ENCODE results near the gene FKRP. TPM values are rescaled to one million over a fixed set of nuclear protein-coding genes. Genes with fewer than 3 reads are reported as not detected.

The FKRP gene
- total RNA-seq, 2 experiments from 2014 or later: 16.9 to 20.5 TPM

GRCh38 chr19:46715620-46715974 is 30.3 kb upstream of the FKRP start:
- Mint-ChIP-seq H3K4me3 (peak overlapping the region; percentile 94), H3K36me3 (ENCODE audit: low read depth) (peaks cover 53% of the 10 kb centered on the region), H3K27ac (peak overlapping the region; percentile 96), H3K4me1 (peaks cover 41% of the 10 kb centered on the region), H3K27me3 (no peaks in the 10 kb centered on the region), H3K9me3 (no peaks in the 10 kb centered on the region)
- CTCF ChIA-PET: interaction anchor here (0.6 to 4.2 kb wide), 6 partner anchors 9 to 1061 kb away, joined by 3 to 20 read pairs (median 4); no protein-coding TSS in a partner anchor
- DNase-seq: no peak
- POLR2A ChIA-PET: no interaction called here

- Mint-ChIP-seq H3K36me3 (ENCODE audit: low read depth) (peaks cover 52% of the 10 kb centered on the region), H3K4me3 (peak overlapping the region; percentile 94), H3K4me1 (peaks cover 40% of the 10 kb centered on the region), H3K27ac (peak overlapping the region; percentile 96), H3K27me3 (no peaks in the 10 kb centered on the region), H3K9me3 (no peaks in the 10 kb centered on the region)
- POLR2A ChIA-PET: no interaction called here
- no peak for DNase-seq
- CTCF ChIA-PET: interaction anchor here (0.6 to 4.2 kb wide), 8 partner anchors 10 to 1061 kb away, joined by 3 to 20 read pairs (median 4); no protein-coding TSS in a partner anchor
These were observed 29.7 kb upstream of the FKRP start for GRCh38 chr19:46715975-46716671.

GRCh38 chr19:46716672-46717033 is 29.2 kb upstream of the FKRP start:
- Mint-ChIP-seq H3K4me3 (peak overlapping the region; percentile 94), H3K4me1 (peaks cover 40% of the 10 kb centered on the region), H3K27ac (peak overlapping the region; percentile 96), H3K27me3 (no peaks in the 10 kb centered on the region), H3K36me3 (ENCODE audit: low read depth) (peaks cover 53% of the 10 kb centered on the region), H3K9me3 (no peaks in the 10 kb centered on the region)
- no peak for DNase-seq
- ChIA-PET CTCF (interaction anchor here (0.6 to 4.2 kb wide), 4 partner anchors 13 to 101 kb away, joined by 3 to 20 read pairs (median 4); no protein-coding TSS in a partner anchor), POLR2A (no interaction called here)

GRCh38 chr19:46717034-46717715 is 28.7 kb upstream of the FKRP start, which contains the start of gene PRKD2:
Gene PRKD2 (minus strand): TSS chr19:46717114. CDS start chr19:46716370, 744 bp downstream.
- Mint-ChIP-seq H3K36me3 (ENCODE audit: low read depth) (peaks cover 57% of the 10 kb centered on the region), H3K27ac (peak within 1 kb of the TSS; percentile 96), H3K27me3 (no peaks in the 10 kb centered on the region), H3K4me1 (peaks cover 44% of the 10 kb centered on the region), H3K9me3 (no peaks in the 10 kb centered on the region), H3K4me3 (peak within 1 kb of the TSS; percentile 94)
- DNase-seq: peak; percentile 91
- POLR2A ChIA-PET: no interaction called here
- CTCF ChIA-PET: interaction anchor here (0.6 to 4.2 kb wide), 3 partner anchors 12 to 102 kb away, joined by 3 to 20 read pairs (median 3); no protein-coding TSS in a partner anchor

GRCh38 chr19:46717716-46718143 is 28.1 kb upstream of the FKRP start:
- peak overlapping the region; percentile 96 for H3K27ac Mint-ChIP-seq
- no peaks in the 10 kb centered on the region for H3K27me3 Mint-ChIP-seq
- DNase-seq: peak; percentile 42
- ChIA-PET POLR2A (interaction anchor here (0.6 kb wide), 1 partner anchor 111 kb away, joined by 6 read pairs; no protein-coding TSS in a partner anchor), CTCF (interaction anchor here (0.9 to 1.1 kb wide), 4 partner anchors 10 to 56 kb away, joined by 3 to 4 read pairs (median 4); no protein-coding TSS in a partner anchor)
- peaks cover 42% of the 10 kb centered on the region for H3K4me1 Mint-ChIP-seq
- no peaks in the 10 kb centered on the region for H3K9me3 Mint-ChIP-seq
- H3K36me3 Mint-ChIP-seq (ENCODE audit: low read depth): peaks cover 58% of the 10 kb centered on the region
- H3K4me3 Mint-ChIP-seq: peak overlapping the region; percentile 94

GRCh38 chr19:46718157-46718933 is 27.5 kb upstream of the FKRP start:
- Mint-ChIP-seq H3K36me3 (ENCODE audit: low read depth) (peaks cover 57% of the 10 kb centered on the region), H3K9me3 (no peaks in the 10 kb centered on the region), H3K4me3 (peak overlapping the region; percentile 94), H3K27me3 (no peaks in the 10 kb centered on the region), H3K27ac (peak overlapping the region; percentile 96), H3K4me1 (peaks cover 41% of the 10 kb centered on the region)
- CTCF ChIA-PET: interaction anchor here (0.9 to 1.2 kb wide), 5 partner anchors 10 to 56 kb away, joined by 3 to 4 read pairs (median 4); no protein-coding TSS in a partner anchor
- POLR2A ChIA-PET: interaction anchor here (0.6 kb wide), 1 partner anchor 110 kb away, joined by 6 read pairs; no protein-coding TSS in a partner anchor
- peak; percentile 80 for DNase-seq

- H3K36me3 Mint-ChIP-seq (ENCODE audit: low read depth): peaks cover 53% of the 10 kb centered on the region
- peak overlapping the region; percentile 94 for H3K4me3 Mint-ChIP-seq
These were observed 26.8 kb upstream of the FKRP start for GRCh38 chr19:46718934-46719622.

GRCh38 chr19:46719629-46720502 is 26.0 kb upstream of the FKRP start:
- Mint-ChIP-seq H3K36me3 (ENCODE audit: low read depth) (peaks cover 49% of the 10 kb centered on the region), H3K4me3 (no peak overlapping the region), H3K4me1 (peaks cover 43% of the 10 kb centered on the region), H3K27ac (no peak overlapping the region), H3K27me3 (no peaks in the 10 kb centered on the region), H3K9me3 (no peaks in the 10 kb centered on the region)
- CTCF ChIA-PET: interaction anchor here (0.6 to 2.1 kb wide), 2 partner anchors 9 to 308 kb away, joined by 4 to 8 read pairs; no protein-coding TSS in a partner anchor
- no peak for DNase-seq
- POLR2A ChIA-PET: no interaction called here

More at GRCh38 chr19:46718934-46719622, 26.8 kb upstream of the FKRP start:
- Mint-ChIP-seq H3K27me3 (no peaks in the 10 kb centered on the region), H3K9me3 (no peaks in the 10 kb centered on the region), H3K27ac (peak overlapping the region; percentile 65), H3K4me1 (peaks cover 39% of the 10 kb centered on the region)
- DNase-seq: no peak
- ChIA-PET POLR2A (no interaction called here), CTCF (interaction anchor here (0.6 to 2.1 kb wide), 4 partner anchors 9 to 309 kb away, joined by 3 to 8 read pairs (median 4); no protein-coding TSS in a partner anchor)

- no peak overlapping the region for H3K4me3 Mint-ChIP-seq
- no peaks in the 10 kb centered on the region for H3K9me3 Mint-ChIP-seq
- ChIA-PET CTCF (interaction anchor here (0.8 to 2.1 kb wide), 3 partner anchors 8 to 46 kb away, joined by 3 to 8 read pairs (median 3); no protein-coding TSS in a partner anchor), POLR2A (no interaction called here)
- DNase-seq: no peak
- no peaks in the 10 kb centered on the region for H3K27me3 Mint-ChIP-seq
- peaks cover 42% of the 10 kb centered on the region for H3K36me3 Mint-ChIP-seq (ENCODE audit: low read depth)
- H3K27ac Mint-ChIP-seq: no peak overlapping the region
- H3K4me1 Mint-ChIP-seq: peaks cover 43% of the 10 kb centered on the region
These were observed 25.2 kb upstream of the FKRP start for GRCh38 chr19:46720503-46721239.

GRCh38 chr19:46721269-46722003 is 24.4 kb upstream of the FKRP start:
- POLR2A ChIA-PET: no interaction called here
- H3K9me3 Mint-ChIP-seq: no peaks in the 10 kb centered on the region
- H3K27ac Mint-ChIP-seq: peak overlapping the region; percentile 50
- no peaks in the 10 kb centered on the region for H3K27me3 Mint-ChIP-seq
- CTCF ChIA-PET: interaction anchor here (0.8 to 1.3 kb wide), 2 partner anchors 9 to 45 kb away, joined by 3 read pairs; no protein-coding TSS in a partner anchor
- peaks cover 44% of the 10 kb centered on the region for H3K36me3 Mint-ChIP-seq (ENCODE audit: low read depth)
- peaks cover 43% of the 10 kb centered on the region for H3K4me1 Mint-ChIP-seq
- no peak overlapping the region for H3K4me3 Mint-ChIP-seq
- DNase-seq: no peak
